K562 (cell line): Measurements from ENCODE around the gene TEX14. TPM values are rescaled to one million over a fixed set of nuclear protein-coding genes. Genes with fewer than 3 reads are reported as not detected.

Experiments used
- BCL6 ChIP-seq: fragments of 250-450 bp; sonication (Bioruptor Pico); IDR thresholded peaks from 2 replicates; pipeline ENCODE4 v1.4.0; 2020
- CTBP1 ChIP-seq: fragments of 450-650 bp; IDR thresholded peaks from 2 replicates; pipeline ENCODE4 v1.6.1; 2016; ENCODE audit warnings: borderline replicate concordance
- LARP7 ChIP-seq: fragments of 450-650 bp; IDR thresholded peaks from 2 replicates; pipeline ENCODE4 v1.6.1; 2016
- MTA3 ChIP-seq: fragments of 450-650 bp; formaldehyde crosslinking; IDR thresholded peaks from 2 replicates; pipeline ENCODE4 v1.6.1; 2017; ENCODE audit warnings: mild to moderate bottlenecking, borderline replicate concordance
- SRSF1 ChIP-seq: fragments of 200-400 bp; formaldehyde crosslinking; IDR thresholded peaks from 2 replicates; pipeline ENCODE4 v1.6.1; 2017; ENCODE audit warnings: mild to moderate bottlenecking, low read depth, low read length, moderate library complexity
- TAL1 ChIP-seq: fragments of 450-650 bp; IDR thresholded peaks from 2 replicates; pipeline ENCODE4 v1.6.1; 2016; ENCODE audit warnings: mild to moderate bottlenecking
- ZNF134 ChIP-seq: fragments of 250-450 bp; sonication (Bioruptor Pico); conservative IDR thresholded peaks from 2 replicates; pipeline ENCODE4 v1.4.0; 2020
- polyA plus RNA-seq, 8 experiments: library from polyadenylated mRNA; depleted of rRNA in 4 of 8; stranded (reverse) in 5 of 8; unstranded in 3 of 8; fragments of >200 nt; fragmentation: Nextera tagmentation in 2 of 8; fragmentation: Illumina TruSeq in 1 of 8; extraction: Ambion mirVana in 2 of 8; extraction: Trizol in 1 of 8; gene quantifications; 2 replicates each; pipeline versions ENCODE4 v1.2.1 to v1.2.3, GENCODE V29; 2011 to 2014; ENCODE audit warnings: inconsistent platforms in 1 of 8, missing spikeins in 1 of 8
- total RNA-seq, 7 experiments: library from RNA; depleted of rRNA in 6 of 7; stranded (reverse); fragments of >200 nt in 6 of 7; fragmentation: Illumina TruSeq in 2 of 7; extraction: Trizol in 2 of 7; gene quantifications; 2 replicates each; pipeline versions ENCODE4 v1.2.1 to v1.2.3, GENCODE V29; 2011 to 2021; ENCODE audit warnings: low replicate concordance in 1 of 7
- TF ChIP-seq, protein P1 (sequence below): fragments of 450-650 bp; IDR thresholded peaks from 2 replicates; pipeline ENCODE4 v1.6.1; 2016
- TF ChIP-seq, protein P2 (sequence below), 2 experiments: fragments of 450-650 bp in 1 of 2; sonication (generic) in 1 of 2; formaldehyde crosslinking in 1 of 2; IDR thresholded peaks; 2 replicates each; pipeline versions ENCODE4 v1.7.1 to v1.9.0; 2016 to 2022; ENCODE audit warnings: inconsistent platforms in 1 of 2, mild to moderate bottlenecking in 1 of 2, missing genetic modification reagents in 1 of 2
- TF ChIP-seq, protein P3 (sequence below): sonication (generic); formaldehyde crosslinking; IDR thresholded peaks from 2 replicates; pipeline ENCODE4 v1.8.0; 2023; ENCODE audit warnings: mild to moderate bottlenecking, missing genetic modification reagents
- TF ChIP-seq, protein P4 (sequence below): fragments of 450-650 bp; IDR thresholded peaks from 2 replicates; pipeline ENCODE4 v1.6.1; 2017; ENCODE audit warnings: antibody characterized with exemption

The TEX14 gene
- total and polyA plus RNA-seq, 9 of the 15 experiments (the other 6 are each of a cell fraction or from before 2014, with no cell fraction given): 0.05 to 0.12 (median 0.09) TPM; not detected in 1

DNA sequence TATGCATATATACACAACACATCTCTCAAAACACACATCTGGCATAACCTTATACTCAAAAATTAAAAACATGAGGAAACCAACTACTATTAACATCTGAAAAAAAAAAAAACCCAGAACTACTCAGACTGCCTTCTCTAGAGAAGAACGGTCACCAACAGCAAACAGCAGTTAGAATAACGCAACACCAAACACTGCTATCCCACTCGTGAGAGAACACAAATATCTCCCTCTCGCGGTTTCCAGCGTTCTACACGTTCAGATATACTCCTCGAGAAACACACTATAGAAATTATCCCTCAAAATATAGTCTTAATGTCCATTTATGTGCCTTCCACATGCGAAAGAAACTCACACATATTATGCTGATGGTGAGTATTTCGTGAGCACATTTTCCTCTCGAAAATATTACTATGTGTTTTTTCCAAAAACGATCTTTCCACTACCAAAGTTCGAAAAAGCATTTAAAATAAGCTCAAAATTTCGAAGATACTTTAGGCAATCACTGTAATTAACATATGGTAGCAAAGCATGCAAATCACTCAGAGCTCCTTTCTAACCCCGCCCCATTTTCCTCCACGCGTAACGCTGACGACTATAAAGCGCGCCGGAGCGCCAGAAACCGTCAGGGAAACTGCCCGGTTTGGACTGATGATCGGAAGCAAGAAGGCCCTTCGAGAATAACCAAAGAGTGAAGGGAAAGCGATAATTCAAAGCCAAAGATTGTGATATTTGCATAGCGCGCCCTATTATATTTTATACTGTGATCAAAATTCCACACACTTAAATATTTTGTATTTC is 60.1 kb downstream of the TEX14 start (continued):
- TF ChIP-seq BCL6: peak; percentile 82; the same call in 1 of the 2 replicates
- TF ChIP-seq, protein P1, sequence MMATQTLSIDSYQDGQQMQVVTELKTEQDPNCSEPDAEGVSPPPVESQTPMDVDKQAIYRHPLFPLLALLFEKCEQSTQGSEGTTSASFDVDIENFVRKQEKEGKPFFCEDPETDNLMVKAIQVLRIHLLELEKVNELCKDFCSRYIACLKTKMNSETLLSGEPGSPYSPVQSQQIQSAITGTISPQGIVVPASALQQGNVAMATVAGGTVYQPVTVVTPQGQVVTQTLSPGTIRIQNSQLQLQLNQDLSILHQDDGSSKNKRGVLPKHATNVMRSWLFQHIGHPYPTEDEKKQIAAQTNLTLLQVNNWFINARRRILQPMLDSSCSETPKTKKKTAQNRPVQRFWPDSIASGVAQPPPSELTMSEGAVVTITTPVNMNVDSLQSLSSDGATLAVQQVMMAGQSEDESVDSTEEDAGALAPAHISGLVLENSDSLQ: peak; percentile 7; the same call in 1 of the 2 replicates
- TF ChIP-seq, protein P2, sequence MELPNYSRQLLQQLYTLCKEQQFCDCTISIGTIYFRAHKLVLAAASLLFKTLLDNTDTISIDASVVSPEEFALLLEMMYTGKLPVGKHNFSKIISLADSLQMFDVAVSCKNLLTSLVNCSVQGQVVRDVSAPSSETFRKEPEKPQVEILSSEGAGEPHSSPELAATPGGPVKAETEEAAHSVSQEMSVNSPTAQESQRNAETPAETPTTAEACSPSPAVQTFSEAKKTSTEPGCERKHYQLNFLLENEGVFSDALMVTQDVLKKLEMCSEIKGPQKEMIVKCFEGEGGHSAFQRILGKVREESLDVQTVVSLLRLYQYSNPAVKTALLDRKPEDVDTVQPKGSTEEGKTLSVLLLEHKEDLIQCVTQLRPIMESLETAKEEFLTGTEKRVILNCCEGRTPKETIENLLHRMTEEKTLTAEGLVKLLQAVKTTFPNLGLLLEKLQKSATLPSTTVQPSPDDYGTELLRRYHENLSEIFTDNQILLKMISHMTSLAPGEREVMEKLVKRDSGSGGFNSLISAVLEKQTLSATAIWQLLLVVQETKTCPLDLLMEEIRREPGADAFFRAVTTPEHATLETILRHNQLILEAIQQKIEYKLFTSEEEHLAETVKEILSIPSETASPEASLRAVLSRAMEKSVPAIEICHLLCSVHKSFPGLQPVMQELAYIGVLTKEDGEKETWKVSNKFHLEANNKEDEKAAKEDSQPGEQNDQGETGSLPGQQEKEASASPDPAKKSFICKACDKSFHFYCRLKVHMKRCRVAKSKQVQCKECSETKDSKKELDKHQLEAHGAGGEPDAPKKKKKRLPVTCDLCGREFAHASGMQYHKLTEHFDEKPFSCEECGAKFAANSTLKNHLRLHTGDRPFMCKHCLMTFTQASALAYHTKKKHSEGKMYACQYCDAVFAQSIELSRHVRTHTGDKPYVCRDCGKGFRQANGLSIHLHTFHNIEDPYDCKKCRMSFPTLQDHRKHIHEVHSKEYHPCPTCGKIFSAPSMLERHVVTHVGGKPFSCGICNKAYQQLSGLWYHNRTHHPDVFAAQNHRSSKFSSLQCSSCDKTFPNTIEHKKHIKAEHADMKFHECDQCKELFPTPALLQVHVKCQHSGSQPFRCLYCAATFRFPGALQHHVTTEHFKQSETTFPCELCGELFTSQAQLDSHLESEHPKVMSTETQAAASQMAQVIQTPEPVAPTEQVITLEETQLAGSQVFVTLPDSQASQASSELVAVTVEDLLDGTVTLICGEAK (IDR thresholded peaks at IDR 0.05): peak; percentile 73
- TF ChIP-seq, protein P2 (CRISPR knock-in tag; IDR thresholded peaks at IDR 0.05): peak; percentile 56; the same call in 1 of the 2 replicates
- peak; percentile 98 for TF ChIP-seq MTA3
- peak; percentile 91 for TF ChIP-seq LARP7
- peak; percentile 49 for TF ChIP-seq TAL1
- TF ChIP-seq, protein P3, sequence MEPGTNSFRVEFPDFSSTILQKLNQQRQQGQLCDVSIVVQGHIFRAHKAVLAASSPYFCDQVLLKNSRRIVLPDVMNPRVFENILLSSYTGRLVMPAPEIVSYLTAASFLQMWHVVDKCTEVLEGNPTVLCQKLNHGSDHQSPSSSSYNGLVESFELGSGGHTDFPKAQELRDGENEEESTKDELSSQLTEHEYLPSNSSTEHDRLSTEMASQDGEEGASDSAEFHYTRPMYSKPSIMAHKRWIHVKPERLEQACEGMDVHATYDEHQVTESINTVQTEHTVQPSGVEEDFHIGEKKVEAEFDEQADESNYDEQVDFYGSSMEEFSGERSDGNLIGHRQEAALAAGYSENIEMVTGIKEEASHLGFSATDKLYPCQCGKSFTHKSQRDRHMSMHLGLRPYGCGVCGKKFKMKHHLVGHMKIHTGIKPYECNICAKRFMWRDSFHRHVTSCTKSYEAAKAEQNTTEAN (CRISPR knock-in tag): no peak
- TF ChIP-seq CTBP1: peak; percentile 21; the same call in 1 of the 2 replicates
- TF ChIP-seq ZNF134 (CRISPR knock-in tag): peak; percentile 62; the same call in 1 of the 2 replicates
- TF ChIP-seq SRSF1: no peak
- TF ChIP-seq, protein P4, sequence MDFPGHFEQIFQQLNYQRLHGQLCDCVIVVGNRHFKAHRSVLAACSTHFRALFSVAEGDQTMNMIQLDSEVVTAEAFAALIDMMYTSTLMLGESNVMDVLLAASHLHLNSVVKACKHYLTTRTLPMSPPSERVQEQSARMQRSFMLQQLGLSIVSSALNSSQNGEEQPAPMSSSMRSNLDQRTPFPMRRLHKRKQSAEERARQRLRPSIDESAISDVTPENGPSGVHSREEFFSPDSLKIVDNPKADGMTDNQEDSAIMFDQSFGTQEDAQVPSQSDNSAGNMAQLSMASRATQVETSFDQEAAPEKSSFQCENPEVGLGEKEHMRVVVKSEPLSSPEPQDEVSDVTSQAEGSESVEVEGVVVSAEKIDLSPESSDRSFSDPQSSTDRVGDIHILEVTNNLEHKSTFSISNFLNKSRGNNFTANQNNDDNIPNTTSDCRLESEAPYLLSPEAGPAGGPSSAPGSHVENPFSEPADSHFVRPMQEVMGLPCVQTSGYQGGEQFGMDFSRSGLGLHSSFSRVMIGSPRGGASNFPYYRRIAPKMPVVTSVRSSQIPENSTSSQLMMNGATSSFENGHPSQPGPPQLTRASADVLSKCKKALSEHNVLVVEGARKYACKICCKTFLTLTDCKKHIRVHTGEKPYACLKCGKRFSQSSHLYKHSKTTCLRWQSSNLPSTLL: 0 out of 2 replicates have a peak, but pooled peaks have one; percentile 1
